Fibroblast of the aortic adventitia (primary cell): ENCODE data around the gene PRMT7. TPM values are rescaled to one million over a fixed set of nuclear protein-coding genes. Genes with fewer than 3 reads are reported as not detected.

ENCODE experiments used
- DNase-seq: peaks from one replicate; pipeline ENCODE4 v3.0.0-alpha.2; 2010; ENCODE audit warnings: low read depth
- H3K4me3 ChIP-seq: 2 replicates; pipeline ENCODE4 v1.5.1; 2011; ENCODE audit warnings: low read depth, mild to moderate bottlenecking, control low read depth, low read length, moderate library complexity
- CTCF ChIP-seq: IDR thresholded peaks from 2 replicates; pipeline ENCODE4 v1.5.1; 2011; ENCODE audit warnings: mild to moderate bottlenecking, low read length, control low read depth, inconsistent platforms; ENCODE audit not compliant: insufficient read depth
- total RNA-seq: library from RNA; depleted of rRNA; stranded (reverse); fragments of >200 nt; gene quantifications from 2 replicates; pipeline ENCODE4 v1.2.3, GENCODE V29; 2012; ENCODE audit warnings: low replicate concordance

Gene PRMT7
- total RNA-seq, 1 donor = 42.1 TPM

GRCh38 chr16:68374961-68375660, 64.3 kb downstream of the PRMT7 start:
- no peak for DNase-seq
- TF ChIP-seq CTCF = no peak
- no peak overlapping the region for H3K4me3 ChIP-seq

- no peak for TF ChIP-seq CTCF
- H3K4me3 ChIP-seq = no peak overlapping the region
- no peak for DNase-seq
Observed at GRCh38 chr16:68375801-68376536, 65.2 kb downstream of the PRMT7 start.

DNA sequence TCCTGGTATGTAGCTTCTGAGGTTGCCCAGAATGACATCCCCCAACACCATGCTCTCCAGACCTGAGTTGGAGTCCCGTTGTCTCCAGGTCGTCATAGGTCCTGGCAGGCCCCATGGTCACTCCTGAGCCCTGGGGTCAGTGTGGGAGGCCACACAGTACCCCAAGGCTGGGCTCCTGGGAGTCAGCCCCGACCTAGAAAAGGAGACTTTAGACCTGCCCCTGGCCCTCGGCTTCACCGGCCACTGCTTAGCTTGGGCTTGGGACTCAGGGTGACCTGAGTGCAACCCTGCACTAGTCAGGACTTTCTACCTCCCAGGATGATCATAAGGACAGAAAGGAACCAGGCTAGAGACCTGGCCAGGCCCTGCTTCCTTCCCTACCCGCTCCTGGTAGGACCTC, 65.8 kb downstream of the PRMT7 start:
- H3K4me3 ChIP-seq = no peak overlapping the region
- TF ChIP-seq CTCF = no peak
- DNase-seq = no peak

DNA sequence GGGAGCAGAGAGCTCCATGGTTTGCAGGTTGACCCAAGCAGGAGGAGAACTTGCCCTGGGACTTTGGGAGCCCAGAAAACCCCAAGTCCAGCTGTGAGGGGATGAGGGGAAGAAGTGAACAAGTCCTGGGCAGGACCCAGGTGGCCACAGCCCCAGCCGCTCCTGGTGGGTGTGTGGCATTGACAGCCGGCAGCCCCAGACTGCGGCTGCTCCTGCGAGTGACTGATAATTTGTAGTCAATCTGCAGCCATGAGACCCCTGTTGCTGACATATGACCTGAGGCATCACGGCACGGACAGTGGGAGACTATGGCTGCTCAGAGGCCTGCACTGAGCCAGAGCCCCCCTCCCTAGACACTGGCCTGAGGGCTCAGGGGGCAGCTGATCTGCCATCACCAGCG, 66.4 kb downstream of the PRMT7 start:
- no peak for DNase-seq
- no peak for TF ChIP-seq CTCF
- H3K4me3 ChIP-seq = no peak overlapping the region

DNA sequence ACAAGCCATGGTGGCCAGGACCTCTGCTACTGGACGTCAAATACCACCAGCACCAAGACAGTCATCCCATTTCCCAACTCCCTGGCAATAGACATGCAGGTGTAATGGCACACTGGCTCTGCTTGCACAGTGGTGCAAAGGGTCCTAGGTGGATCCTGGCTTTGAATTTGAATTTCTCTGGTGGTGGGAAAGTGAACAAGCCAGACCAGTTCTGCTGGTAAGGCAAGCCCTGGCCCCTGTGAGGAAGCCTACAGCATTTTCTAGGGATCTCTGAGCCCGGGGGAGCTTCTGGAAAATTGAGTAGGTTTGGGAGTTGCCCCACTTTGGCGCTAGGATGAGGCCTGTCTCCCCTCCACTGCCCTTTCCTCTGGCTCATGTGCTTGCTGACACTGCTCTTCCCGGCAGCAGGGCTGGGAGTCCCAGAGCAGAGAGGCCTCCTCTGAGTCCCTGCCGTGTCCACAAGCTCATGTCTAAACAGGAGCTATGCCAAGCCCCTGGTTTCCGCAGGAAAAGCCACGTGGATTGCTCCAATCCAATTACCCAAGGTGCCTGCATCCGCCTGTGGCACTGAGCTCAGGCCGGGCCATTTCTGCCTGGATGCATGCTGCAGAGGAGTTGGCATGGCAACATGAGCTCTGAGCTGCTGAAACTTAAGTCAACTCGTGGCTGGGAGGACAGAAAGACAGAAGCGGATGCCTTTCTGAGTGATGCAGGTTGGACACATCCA, 67.0 kb downstream of the PRMT7 start:
- peak; percentile 7 for DNase-seq
- TF ChIP-seq CTCF = no peak
- no peak overlapping the region for H3K4me3 ChIP-seq

DNA sequence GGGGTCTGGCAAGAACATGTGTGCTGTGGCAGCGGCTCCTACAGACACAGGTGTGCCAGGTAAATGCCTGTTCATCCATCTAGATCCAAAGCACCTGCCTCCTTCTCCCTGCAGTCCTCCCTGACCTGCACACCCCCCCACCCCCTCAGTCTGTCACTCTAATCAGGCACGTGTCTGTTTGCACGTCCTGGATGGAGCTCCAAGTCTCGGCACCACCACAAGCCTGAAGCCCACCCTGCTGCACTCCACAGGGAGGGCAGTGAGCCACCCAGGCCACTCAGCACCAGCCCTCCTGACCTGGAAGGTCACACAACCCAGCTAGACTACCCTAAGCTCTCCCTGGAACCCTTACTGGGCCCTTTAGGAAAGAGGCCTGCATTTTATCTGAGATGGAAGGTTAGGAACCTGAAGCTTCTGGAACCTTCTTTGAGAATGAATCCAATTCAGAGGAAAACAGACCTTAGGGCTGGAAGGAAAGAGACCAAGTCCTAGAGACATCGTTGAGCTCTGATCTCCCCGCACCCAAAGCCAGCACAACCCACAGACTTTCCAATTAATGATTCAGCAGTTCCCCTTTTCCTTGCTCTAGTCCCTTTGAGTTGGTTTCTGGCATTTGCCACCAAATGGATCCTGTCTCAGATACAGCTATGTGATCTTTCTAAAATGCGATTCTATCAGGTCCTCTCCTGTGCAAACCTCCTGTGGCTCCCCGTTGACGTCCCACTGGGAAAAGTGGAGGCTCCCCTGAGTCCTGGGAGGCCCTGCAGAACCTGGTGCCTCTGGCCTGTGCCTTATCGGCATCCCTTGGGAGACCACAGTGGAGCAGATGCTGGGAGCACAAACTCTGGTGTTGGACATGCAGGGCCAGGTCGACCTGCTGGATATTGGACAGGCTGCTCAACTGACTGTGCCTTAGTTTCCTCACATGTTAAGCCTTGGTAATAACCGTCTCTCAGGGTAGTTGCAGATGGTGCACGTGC, 67.9 kb downstream of the PRMT7 start:
- H3K4me3 ChIP-seq = no peak overlapping the region
- no peak for TF ChIP-seq CTCF
- no peak for DNase-seq
